Colon (tissue), 2 donors: ENCODE results near the gene SLC35A4.
"Not testable (repeated sequence)": the region's sequence is repeated elsewhere in the genome, so short reads cannot be mapped to it uniquely, and the experiment has no call there.

Source experiments
- FAIRE-seq: peaks from 2 replicates; lab custom pipeline; 2012; peaks lifted over from hg19 to GRCh38; lab: Jason Lieb, UNC
- donor health status: control.
- donor health status: control.

The SLC35A4 gene

GRCh38 chr5:140558542-140558941, 6.1 kb upstream of the SLC35A4 start:
- FAIRE-seq: no peak

DNA sequence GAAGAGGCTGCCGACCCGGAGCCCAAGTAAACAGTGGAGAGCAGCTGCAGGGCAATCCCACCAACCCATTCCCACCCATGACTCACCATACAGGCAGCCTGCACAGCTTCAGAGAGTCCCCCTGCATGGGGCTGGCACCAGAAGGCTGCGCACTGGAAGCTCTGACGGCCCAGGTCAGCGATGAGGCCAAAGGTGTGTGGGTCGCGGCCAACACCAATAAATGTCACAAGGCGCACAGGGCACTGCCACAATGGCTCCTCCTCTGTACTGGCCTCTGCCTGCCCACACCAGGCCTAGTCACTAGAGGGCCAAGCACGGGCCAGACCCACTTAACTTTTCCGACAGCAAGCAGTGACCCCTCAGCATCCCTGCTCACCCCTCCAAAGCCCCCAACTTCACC, 4.4 kb upstream of the SLC35A4 start:
- no peak for FAIRE-seq

DNA sequence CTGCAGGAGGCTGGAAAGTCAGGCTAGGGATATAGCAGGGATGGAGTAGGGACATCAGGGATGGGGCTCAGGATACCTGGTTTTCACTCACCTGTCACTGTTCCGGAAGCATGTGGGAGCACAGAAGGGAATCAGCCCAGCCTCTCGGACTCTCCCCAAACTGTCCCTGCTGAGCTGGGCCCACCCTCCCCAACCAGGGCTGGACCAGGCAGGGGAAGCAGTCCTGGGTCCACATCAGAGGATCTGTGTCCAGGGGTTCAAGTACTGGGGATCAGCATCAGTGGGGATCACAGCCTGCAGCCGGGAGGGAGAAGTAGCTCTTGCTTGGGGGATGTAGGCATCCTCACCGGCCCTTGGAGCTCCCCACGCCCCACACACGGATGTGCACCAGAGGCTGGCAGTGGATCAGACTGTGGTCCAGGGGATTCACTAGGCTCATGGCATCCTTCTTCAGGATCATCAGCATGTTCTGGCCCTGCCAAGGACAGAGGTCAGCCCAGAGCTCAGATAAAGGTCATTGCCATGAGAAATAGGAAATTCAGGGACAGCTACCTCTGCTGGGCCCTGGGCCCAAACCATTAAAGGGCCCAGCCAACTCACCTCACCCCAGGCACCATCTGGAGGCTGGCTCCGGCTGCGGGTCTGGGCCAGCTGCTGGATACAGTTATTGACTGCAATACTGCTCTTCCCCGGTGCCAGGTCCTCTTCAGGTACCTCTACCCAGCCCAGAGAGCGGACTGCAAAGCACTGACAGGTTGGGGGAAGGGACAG, 2.7 kb upstream of the SLC35A4 start:
- FAIRE-seq: no peak

- FAIRE-seq: no peak
These were observed 1.0 kb upstream of the SLC35A4 start for GRCh38 chr5:140563596-140563995.

DNA sequence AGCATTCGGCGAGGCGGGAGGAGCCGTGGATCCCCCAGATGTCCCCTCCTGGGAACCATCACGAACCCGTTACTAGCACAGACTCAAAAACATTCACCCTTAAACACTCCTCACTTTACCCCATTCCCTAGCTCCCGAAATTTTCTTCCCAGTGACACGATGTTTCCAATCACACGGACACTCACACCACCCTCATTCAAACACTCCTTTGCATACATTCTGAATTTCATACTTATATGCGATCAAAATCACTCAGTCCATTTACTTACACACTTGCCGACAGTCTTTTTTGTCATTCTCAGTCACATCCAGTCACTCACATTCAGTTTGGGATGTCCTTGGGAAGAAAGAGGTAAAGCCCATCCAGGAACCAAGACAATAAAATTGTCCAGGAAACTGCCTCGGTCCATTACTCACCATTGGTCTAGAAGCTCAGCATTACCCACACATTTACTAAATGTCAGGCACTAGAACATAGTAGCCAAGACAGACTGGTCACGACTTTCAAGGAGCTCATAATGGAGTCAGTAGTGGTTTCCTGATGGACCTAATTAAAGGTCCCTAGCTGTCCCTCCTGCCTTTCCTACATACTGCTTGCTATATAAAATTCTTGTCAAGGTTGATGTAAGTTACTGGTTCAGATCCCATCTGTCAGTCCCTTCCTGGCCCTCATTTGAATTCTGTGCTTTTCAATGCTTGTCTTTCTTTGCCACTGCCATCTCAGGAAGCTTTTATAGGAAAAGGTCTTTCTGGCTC, 574 bp downstream of the SLC35A4 start:
- FAIRE-seq: no peak

DNA sequence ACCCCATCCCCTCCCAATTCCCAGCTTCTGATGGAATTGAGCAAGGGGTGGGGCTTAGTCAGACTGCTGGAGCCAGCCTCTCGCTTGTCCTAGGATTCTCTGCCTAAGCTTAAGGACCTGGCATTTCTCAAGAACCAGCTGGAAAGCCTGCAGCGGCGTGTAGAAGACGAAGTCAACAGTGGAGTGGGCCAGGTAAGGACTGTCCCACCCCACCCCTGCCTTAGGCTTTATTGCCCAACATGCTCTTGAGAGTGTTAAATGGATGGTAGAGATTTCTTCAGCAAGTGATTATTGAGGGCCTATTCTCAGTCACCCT, 1.1 kb downstream of the SLC35A4 start:
- FAIRE-seq: no peak

GRCh38 chr5:140566665-140567064, 2.0 kb downstream of the SLC35A4 start:
- FAIRE-seq: no peak

GRCh38 chr5:140567136-140567818, 2.6 kb downstream of the SLC35A4 start:
- no peak for FAIRE-seq

DNA sequence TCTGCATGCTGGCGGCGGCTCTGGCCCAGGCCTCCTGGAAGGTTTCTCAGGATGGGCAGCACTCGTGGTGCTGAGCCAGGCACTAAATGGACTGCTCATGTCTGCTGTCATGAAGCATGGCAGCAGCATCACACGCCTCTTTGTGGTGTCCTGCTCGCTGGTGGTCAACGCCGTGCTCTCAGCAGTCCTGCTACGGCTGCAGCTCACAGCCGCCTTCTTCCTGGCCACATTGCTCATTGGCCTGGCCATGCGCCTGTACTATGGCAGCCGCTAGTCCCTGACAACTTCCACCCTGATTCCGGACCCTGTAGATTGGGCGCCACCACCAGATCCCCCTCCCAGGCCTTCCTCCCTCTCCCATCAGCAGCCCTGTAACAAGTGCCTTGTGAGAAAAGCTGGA, 3.2 kb downstream of the SLC35A4 start:
- FAIRE-seq: no peak

DNA sequence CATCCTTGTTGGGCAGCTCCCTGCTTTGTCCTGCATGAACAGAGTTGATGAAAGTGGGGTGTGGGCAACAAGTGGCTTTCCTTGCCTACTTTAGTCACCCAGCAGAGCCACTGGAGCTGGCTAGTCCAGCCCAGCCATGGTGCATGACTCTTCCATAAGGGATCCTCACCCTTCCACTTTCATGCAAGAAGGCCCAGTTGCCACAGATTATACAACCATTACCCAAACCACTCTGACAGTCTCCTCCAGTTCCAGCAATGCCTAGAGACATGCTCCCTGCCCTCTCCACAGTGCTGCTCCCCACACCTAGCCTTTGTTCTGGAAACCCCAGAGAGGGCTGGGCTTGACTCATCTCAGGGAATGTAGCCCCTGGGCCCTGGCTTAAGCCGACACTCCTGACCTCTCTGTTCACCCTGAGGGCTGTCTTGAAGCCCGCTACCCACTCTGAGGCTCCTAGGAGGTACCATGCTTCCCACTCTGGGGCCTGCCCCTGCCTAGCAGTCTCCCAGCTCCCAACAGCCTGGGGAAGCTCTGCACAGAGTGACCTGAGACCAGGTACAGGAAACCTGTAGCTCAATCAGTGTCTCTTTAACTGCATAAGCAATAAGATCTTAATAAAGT, 3.9 kb downstream of the SLC35A4 start:
- FAIRE-seq: no peak

DNA sequence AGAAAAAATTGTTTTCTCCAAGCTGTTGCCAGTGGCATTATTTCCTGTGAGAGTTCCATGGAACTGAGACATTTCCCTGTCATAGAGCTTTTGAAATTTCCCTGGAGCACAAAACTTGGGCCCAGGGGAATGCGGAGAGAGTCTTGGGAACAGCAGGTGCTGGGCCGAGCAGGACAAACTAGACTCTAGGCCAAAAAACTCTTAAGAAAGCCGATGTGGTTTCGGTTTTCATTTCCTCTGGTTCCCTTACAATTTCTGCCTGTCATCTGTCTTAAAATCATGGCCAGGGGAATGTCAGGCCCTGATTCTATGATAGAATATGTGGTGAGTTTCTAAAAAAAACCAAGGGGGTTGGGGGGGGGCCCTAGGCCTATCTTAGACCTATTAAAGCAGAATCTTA, 4.6 kb downstream of the SLC35A4 start:
- no peak for FAIRE-seq

DNA sequence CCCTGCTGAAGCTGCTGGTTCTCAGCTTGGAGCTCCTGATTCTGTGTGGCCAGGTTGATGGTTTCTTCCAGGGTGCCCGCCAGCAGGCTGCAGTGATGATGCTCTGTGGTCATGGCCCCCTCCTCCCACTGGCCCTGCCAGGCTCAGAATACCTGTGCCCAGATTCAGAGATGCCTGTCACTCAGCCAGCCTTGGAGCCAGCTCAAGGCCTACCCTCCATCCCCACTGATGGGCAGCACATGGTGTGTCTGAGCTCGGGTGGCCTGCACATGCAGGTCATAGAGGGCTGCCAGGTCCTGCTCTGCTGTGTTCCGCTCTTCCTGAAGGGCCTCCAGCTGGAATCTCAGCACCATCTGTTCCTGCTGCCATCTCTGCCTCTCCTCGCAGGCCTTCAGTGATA, 5.4 kb downstream of the SLC35A4 start:
- no peak for FAIRE-seq

DNA sequence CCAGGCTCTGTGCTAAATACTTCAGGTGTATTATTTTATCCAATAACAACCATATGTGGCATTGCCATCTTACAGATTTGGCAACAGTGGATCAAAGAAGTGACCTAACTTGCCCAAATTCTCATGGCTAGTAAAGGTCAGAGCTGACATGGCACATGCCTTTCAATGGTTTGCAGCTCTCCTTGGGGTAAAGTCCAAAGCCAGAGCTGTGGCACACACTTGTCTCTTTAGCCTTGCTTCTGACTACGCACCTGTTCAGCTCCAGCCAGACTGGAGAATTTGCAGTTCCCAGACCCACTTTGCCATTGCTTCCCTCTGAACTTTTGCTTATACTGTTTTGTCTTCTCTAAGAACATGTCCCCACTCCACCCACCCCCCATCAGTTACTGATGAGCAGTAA, 5.9 kb downstream of the SLC35A4 start:
- no peak for FAIRE-seq

GRCh38 chr5:140571105-140571504, 6.5 kb downstream of the SLC35A4 start:
- FAIRE-seq: no peak

GRCh38 chr5:140573683-140574082, 9.1 kb downstream of the SLC35A4 start:
- no peak for FAIRE-seq

DNA sequence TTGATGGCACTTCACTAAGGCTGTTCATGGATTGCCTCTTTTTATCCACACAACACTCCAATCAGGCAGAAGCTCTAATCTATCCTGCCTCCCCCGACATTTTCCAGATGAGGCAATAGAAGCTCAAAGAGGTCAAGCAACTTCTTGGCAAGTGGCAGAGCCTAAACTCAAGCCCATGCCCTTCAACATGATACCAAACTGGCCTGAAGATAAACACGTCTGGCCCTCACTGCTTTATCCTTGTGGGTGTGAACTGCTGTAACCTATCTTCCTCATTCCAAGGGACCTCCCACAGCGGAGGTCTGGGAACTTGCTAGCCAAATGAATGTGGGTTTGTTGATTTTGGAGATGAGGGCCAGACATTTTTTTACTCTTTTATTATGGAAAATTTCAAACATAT, 9.5 kb downstream of the SLC35A4 start:
- FAIRE-seq: no peak

GRCh38 chr5:140575309-140575708, 10.7 kb downstream of the SLC35A4 start:
- FAIRE-seq: no peak

DNA sequence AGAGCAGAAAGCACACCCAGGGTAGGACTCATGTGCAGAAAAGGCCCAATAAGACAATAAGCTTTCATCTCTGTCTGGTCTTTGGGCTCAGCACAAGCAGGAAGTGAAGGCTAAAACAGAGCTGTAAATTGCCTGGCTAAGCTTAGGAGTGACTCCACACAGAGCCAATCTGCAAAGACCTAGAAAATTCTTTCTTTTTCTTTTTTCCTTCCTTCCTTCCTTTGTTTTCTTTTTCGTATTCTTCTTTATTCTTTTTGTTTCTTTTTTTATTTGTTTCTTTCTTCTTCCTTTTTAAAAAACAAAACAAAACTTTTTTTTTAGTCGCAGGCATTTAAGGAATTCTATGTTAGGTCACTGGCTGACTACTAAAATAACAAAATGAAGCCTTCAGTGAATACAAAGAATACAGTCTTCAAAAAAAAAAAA, 12.2 kb downstream of the SLC35A4 start:
- FAIRE-seq: no peak

- not testable (repeated sequence) for FAIRE-seq
These were observed 14.6 kb downstream of the SLC35A4 start for GRCh38 chr5:140579188-140579747.

GRCh38 chr5:140587495-140587894, 22.9 kb downstream of the SLC35A4 start:
- no peak for FAIRE-seq

DNA sequence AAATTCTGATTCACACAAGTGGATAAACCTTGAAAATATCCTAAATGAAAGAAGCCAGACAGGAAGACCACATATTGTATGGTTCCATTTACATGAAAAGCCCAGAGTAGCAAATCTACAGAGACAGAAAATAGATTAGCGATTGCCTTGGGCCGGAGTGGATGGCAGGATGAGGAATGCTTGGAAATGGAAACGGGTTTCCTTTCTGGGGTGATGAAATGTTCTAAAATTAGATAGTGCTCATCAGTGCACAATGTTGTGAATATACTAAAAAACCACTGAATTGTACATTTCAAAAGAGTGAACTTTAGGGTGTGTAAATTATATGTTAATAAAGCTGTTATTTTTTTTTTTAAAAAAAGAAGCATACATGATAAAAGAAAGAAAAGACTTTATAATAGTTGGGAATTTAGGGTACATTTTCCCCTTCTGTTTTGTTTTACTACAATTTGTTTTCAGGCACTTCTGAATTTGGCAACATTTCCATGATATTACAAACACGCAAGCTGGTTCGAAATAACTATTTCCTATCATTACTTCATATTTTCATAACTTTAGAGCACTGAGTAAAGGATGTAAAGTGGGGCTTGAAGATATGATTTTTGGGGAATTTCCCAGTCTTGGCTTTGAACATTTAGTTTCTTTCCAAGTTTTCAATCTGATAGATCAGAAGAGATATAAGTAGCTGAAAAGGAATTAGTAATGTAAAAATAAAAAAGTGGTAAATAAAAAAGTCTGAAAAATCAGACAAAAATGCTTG, 23.9 kb downstream of the SLC35A4 start:
- FAIRE-seq: no peak

DNA sequence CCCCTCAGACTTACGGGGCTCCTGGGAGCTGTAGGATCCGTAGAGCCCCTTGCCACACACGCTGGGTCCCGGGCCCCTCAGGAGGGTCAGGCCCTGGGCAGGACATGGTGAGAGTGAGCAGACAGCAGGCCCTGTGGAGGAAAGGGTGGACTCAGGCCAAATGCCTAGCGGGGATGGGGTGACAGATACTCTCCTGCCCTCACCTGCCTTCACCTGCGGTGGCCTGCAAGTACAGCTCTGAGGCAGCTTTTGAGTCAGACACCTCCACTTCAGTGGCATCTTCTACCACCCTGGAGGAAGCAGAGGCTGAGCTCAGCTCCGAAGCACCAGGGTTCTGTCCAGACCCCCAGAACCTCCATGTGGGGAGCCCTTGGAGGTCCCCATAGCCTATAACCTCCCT, 26.2 kb downstream of the SLC35A4 start:
- FAIRE-seq: no peak
